ENCODE measurements around the gene DIS3L2. TPM values are rescaled to one million over a fixed set of nuclear protein-coding genes. Genes with fewer than 3 reads are reported as not detected.

The DIS3L2 gene
- total RNA-seq, 1 donor from 2014 or later: 34.3 TPM

DNA sequence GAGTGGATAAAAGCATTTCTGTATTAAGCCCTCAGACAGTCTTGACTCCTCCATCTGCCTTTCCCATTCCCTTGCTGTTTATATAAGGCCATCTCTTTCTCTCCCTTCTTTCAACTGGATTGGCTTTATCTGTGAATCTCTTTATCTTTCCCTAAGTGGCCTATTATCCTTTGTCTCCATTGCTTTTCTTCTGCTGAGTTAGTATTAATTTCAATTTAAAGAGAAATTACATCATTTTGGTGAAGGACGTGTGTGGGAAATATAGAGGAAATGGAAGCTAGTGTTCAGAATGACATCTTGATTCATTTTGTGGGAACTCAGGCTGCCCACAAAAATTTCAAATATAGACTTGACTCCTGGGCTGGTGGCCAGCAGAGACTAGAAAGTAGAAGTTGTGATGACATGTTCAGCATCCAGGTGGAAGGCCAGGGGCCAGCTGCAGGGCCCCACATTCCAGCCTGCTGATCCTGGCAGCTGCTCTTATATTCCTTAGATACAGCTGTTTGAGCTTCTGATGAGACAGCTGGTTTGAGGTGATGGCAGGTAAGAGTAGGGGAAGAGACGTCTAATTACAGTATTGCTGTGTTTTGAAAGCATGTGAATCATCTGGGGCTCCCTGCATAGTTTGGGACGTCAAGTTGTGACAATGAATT lies 52.3 kb downstream of the DIS3L2 start:
- Mint-ChIP-seq H3K36me3 (ENCODE audit: unreplicated experiment) (peaks cover 12% of the 10 kb centered on the region), H3K9me3 (ENCODE audit: unreplicated experiment) (peaks cover 6% of the 10 kb centered on the region), H3K4me1 (ENCODE audit: unreplicated experiment) (peaks cover 18% of the 10 kb centered on the region), H3K27me3 (ENCODE audit: unreplicated experiment) (no peaks in the 10 kb centered on the region), H3K4me3 (ENCODE audit: unreplicated experiment) (no peak overlapping the region), H3K27ac (ENCODE audit: unreplicated experiment) (no peak overlapping the region)
- no peak for DNase-seq (ENCODE audit: extremely low spot score, unreplicated experiment)
- TF ChIP-seq, protein P1, sequence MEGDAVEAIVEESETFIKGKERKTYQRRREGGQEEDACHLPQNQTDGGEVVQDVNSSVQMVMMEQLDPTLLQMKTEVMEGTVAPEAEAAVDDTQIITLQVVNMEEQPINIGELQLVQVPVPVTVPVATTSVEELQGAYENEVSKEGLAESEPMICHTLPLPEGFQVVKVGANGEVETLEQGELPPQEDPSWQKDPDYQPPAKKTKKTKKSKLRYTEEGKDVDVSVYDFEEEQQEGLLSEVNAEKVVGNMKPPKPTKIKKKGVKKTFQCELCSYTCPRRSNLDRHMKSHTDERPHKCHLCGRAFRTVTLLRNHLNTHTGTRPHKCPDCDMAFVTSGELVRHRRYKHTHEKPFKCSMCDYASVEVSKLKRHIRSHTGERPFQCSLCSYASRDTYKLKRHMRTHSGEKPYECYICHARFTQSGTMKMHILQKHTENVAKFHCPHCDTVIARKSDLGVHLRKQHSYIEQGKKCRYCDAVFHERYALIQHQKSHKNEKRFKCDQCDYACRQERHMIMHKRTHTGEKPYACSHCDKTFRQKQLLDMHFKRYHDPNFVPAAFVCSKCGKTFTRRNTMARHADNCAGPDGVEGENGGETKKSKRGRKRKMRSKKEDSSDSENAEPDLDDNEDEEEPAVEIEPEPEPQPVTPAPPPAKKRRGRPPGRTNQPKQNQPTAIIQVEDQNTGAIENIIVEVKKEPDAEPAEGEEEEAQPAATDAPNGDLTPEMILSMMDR (IDR thresholded peaks at IDR 0.05): no peak

DNA sequence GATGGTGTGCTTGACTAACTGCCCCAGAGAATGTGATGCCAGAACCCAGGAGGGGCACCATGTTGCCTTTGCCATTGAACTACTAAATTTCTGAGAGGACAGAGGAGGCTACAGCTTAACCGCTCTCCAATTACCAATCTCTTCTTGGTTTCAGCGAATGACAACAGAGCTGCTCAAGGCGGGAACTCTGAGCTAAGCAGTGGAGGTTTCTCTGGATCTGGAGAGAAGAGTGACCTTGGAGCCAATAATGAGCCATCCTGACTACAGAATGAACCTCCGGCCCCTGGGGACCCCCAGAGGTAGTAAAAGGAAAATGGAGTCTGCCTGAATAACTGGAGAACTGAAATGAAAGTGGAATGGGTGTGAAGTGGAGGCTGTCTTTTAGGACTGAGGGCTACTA lies 53.2 kb downstream of the DIS3L2 start:
- TF ChIP-seq, protein P1 (IDR thresholded peaks at IDR 0.05): no peak
- Mint-ChIP-seq H3K36me3 (ENCODE audit: unreplicated experiment) (peaks cover 12% of the 10 kb centered on the region), H3K27ac (ENCODE audit: unreplicated experiment) (no peak overlapping the region), H3K9me3 (ENCODE audit: unreplicated experiment) (no peaks in the 10 kb centered on the region), H3K4me3 (ENCODE audit: unreplicated experiment) (no peak overlapping the region), H3K4me1 (ENCODE audit: unreplicated experiment) (peaks cover 9% of the 10 kb centered on the region), H3K27me3 (ENCODE audit: unreplicated experiment) (no peaks in the 10 kb centered on the region)
- DNase-seq (ENCODE audit: extremely low spot score, unreplicated experiment): no peak

DNA sequence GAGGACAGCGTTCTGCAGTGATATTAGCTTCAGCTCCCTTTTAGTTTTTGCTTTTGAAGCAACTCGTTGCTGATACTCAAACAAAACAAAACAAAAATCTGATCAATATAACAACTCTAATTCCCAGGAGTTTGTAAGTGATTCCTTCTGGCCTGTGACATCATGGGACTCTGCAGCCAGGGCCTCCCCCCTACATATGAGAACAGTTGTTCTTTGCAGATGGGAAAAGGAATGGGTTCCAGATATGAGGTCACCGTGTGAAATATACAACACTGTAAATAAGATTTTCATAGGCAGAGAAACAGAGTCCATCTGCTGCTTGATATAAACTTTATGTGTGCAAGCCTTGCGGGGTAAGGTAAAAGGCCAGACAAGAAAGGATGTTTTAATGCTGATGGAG lies 56.7 kb downstream of the DIS3L2 start:
- DNase-seq (ENCODE audit: extremely low spot score, unreplicated experiment): no peak
- H3K36me3 Mint-ChIP-seq (ENCODE audit: unreplicated experiment): peaks cover 12% of the 10 kb centered on the region
- no peaks in the 10 kb centered on the region for H3K9me3 Mint-ChIP-seq (ENCODE audit: unreplicated experiment)
- peaks cover 5% of the 10 kb centered on the region for H3K4me1 Mint-ChIP-seq (ENCODE audit: unreplicated experiment)
- H3K27me3 Mint-ChIP-seq (ENCODE audit: unreplicated experiment): no peaks in the 10 kb centered on the region
- TF ChIP-seq, protein P1 (IDR thresholded peaks at IDR 0.05): no peak
- no peak overlapping the region for H3K27ac Mint-ChIP-seq (ENCODE audit: unreplicated experiment)
- H3K4me3 Mint-ChIP-seq (ENCODE audit: unreplicated experiment): no peak overlapping the region

DNA sequence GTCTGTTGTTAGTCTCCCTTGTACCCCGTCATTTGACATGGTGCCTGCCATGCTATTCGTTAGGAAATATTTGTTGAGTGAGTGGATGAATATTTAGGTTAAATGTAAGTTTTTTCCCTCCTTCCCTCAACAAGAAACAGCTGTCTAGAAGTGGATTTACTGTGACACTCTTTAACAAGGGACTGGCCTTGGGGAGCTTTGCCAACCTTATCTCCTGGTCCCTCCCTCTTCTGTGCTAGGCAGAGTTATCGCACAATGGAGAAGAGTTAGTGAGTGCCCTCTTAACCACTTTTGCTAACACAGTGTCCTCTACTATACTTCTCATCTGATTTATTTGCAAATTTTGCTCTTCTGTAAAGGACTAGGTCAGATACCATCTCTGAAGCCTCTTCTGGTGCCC lies 61.2 kb downstream of the DIS3L2 start:
- H3K4me3 Mint-ChIP-seq (ENCODE audit: unreplicated experiment): no peak overlapping the region
- H3K27me3 Mint-ChIP-seq (ENCODE audit: unreplicated experiment): no peaks in the 10 kb centered on the region
- H3K4me1 Mint-ChIP-seq (ENCODE audit: unreplicated experiment): peaks cover 3% of the 10 kb centered on the region
- no peak overlapping the region for H3K27ac Mint-ChIP-seq (ENCODE audit: unreplicated experiment)
- DNase-seq (ENCODE audit: extremely low spot score, unreplicated experiment): no peak
- H3K36me3 Mint-ChIP-seq (ENCODE audit: unreplicated experiment): peaks cover 16% of the 10 kb centered on the region
- H3K9me3 Mint-ChIP-seq (ENCODE audit: unreplicated experiment): no peaks in the 10 kb centered on the region
- TF ChIP-seq, protein P1 (IDR thresholded peaks at IDR 0.05): no peak

DNA sequence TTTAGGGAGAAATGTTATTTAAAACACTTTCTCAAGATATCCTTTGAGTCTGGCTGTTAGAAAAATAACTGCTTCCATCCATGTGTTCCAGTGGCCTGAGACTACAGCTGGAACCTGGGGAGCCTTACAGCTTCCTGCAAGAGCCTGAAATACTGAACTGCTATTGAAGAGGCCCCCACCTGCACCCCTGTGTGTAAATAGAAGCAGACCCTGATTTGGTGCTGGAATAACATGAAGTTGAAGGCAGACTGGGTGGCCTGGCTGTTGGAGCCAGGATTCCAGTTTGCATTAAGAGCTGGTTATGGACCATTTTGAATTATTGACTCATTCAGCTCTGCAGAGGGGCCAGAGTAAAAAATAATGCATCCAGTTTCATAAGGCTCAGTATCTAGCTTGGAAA lies 61.9 kb downstream of the DIS3L2 start:
- peaks cover 16% of the 10 kb centered on the region for H3K36me3 Mint-ChIP-seq (ENCODE audit: unreplicated experiment)
- H3K4me1 Mint-ChIP-seq (ENCODE audit: unreplicated experiment): peaks cover 9% of the 10 kb centered on the region
- H3K27me3 Mint-ChIP-seq (ENCODE audit: unreplicated experiment): no peaks in the 10 kb centered on the region
- TF ChIP-seq, protein P1 (IDR thresholded peaks at IDR 0.05): no peak
- no peak for DNase-seq (ENCODE audit: extremely low spot score, unreplicated experiment)
- no peaks in the 10 kb centered on the region for H3K9me3 Mint-ChIP-seq (ENCODE audit: unreplicated experiment)
- no peak overlapping the region for H3K27ac Mint-ChIP-seq (ENCODE audit: unreplicated experiment)
- no peak overlapping the region for H3K4me3 Mint-ChIP-seq (ENCODE audit: unreplicated experiment)
